Spleen (tissue), 11 donors: ENCODE results near the gene REXO1. TPM values are rescaled to one million over a fixed set of nuclear protein-coding genes. Genes with fewer than 3 reads are reported as not detected.

Experiments
- DNase-seq: peaks from one replicate; pipeline ENCODE4 v3.0.0-alpha.2; 2020
- H3K27ac ChIP-seq, 8 donors: fragments of 200-600 bp; sonication (generic) in 7 of 8; 1 replicate in 4 of 8; 2 replicates in 4 of 8; pipeline versions ENCODE4 v1.5.0 to v1.8.0; 2016 to 2021; ENCODE audit warnings: inconsistent platforms in 4 of 8, mild to moderate bottlenecking in 4 of 8, moderate library complexity in 1 of 8
- H3K27me3 ChIP-seq, 7 donors: fragments of 200-600 bp; sonication (generic) in 6 of 7; replicated peaks in 1 of 7; 1 replicate in 4 of 7; 2 replicates in 3 of 7; pipeline versions ENCODE4 v1.5.0 to v1.8.0; 2016 to 2021; ENCODE audit warnings: inconsistent platforms in 3 of 7, mild to moderate bottlenecking in 1 of 7
- H3K36me3 ChIP-seq, 6 donors: fragments of 200-600 bp; sonication (generic) in 5 of 6; 1 replicate in 4 of 6; 2 replicates in 2 of 6; pipeline versions ENCODE4 v1.5.0 to v1.8.0; 2016 to 2021; ENCODE audit warnings: inconsistent platforms in 2 of 6
- H3K4me1 ChIP-seq, 6 donors: fragments of 200-600 bp; sonication (generic) in 5 of 6; 1 replicate in 3 of 6; 2 replicates in 3 of 6; pipeline versions ENCODE4 v1.5.0 to v1.8.0; 2016 to 2021; ENCODE audit warnings: inconsistent platforms in 3 of 6
- H3K4me3 ChIP-seq, 8 donors: fragments of 200-600 bp; sonication (generic) in 7 of 8; 1 replicate in 4 of 8; 2 replicates in 4 of 8; pipeline versions ENCODE4 v1.5.0 to v1.8.0; 2016 to 2021; ENCODE audit warnings: inconsistent platforms in 4 of 8, mild to moderate bottlenecking in 4 of 8, moderate library complexity in 2 of 8
- H3K9me3 ChIP-seq, 8 donors: fragments of 200-600 bp; sonication (generic) in 7 of 8; 1 replicate in 4 of 8; 2 replicates in 4 of 8; pipeline versions ENCODE4 v1.5.0 to v1.8.0; 2016 to 2021; ENCODE audit warnings: inconsistent platforms in 4 of 8
- CTCF ChIP-seq, 11 experiments: fragments of 200-600 bp in 7 of 11; fragments of 450-650 bp in 4 of 11; sonication (generic) in 4 of 11; IDR thresholded peaks in 8 of 11; conservative IDR thresholded peaks in 3 of 11; 1 replicate in 7 of 11; 2 replicates in 4 of 11; pipeline versions ENCODE4 v1.4.0 to v1.8.0; 2016 to 2021; ENCODE audit warnings: antibody characterized with exemption in 11 of 11, inconsistent platforms in 4 of 11, mild to moderate bottlenecking in 1 of 11
- POLR2A ChIP-seq, 3 donors: fragments of 450-650 bp; IDR thresholded peaks; one replicate each; pipeline ENCODE4 v1.5.1; 2017; ENCODE audit warnings: antibody characterized with exemption in 3 of 3, mild to moderate bottlenecking in 1 of 3
- POLR2AphosphoS5 ChIP-seq, 3 donors: sonication (generic); formaldehyde crosslinking; IDR thresholded peaks; one replicate each; pipeline ENCODE4 v1.5.1; 2017; ENCODE audit warnings: antibody characterized with exemption in 3 of 3
- WGBS, 5 donors: extraction: QIAGEN DNeasy Blood & Tissue Kit in 3 of 5; methylation state at CpG; one replicate each; pipeline versions ENCODE4 v1.1.5 to v1.1.7; 2013 to 2018; 5-methylcytosine and 5-hydroxymethylcytosine counted together
- intact Hi-C: fragments of 100-400 bp; cut with DNase I; formaldehyde crosslinking; loops from one replicate; pipeline ENCODE4 v1.15.0; 2023; ENCODE audit warnings: low total_unique reads
- polyA plus RNA-seq, 3 donors: library from polyadenylated mRNA; stranded (reverse); fragments of 200-250 nt; gene quantifications; one replicate each; pipeline ENCODE4 v1.2.1, GENCODE V29; 2013
- total RNA-seq, 7 donors: library from RNA; depleted of rRNA in 3 of 7; stranded (reverse); fragments of >200 nt in 3 of 7; fragmentation: NEBNext Ultra II Directional in 4 of 7; extraction: Animal tissue kit (Norgen Biotek cat#: 25700) in 4 of 7; gene quantifications; one replicate each; pipeline versions ENCODE4 v1.1.0 to v1.2.1, GENCODE V29; 2016 to 2021
- donor health status: healthy with polysubstance abuse.
- donor health status: DM: no; HTN: no; CAD: no; lungs with moderate emphysema.
- donor health status: DM: no; HTN: no; CAD: no.
- donor health status: Bipolar disorder and iron deficiency.
- donor health status: healthy.
- donor health status: DM: no; HTN: no; CAD: no.
- donor health status: DM: yes; HTN: yes; CAD: no.

REXO1 gene
- total and polyA plus RNA-seq, 10 donors = 13.4 to 88.1 (median 50.6) TPM

GRCh38 chr19:1854039-1854541 is 5.8 kb upstream of the REXO1 start:
- H3K27ac ChIP-seq = peak overlapping the region in 5 of 8 donors; percentile 94 to 99 (median 97)
- intact Hi-C loops = no loop called here
- TF ChIP-seq POLR2AphosphoS5 (IDR thresholded peaks at IDR 0.05) = no peak
- H3K36me3 ChIP-seq = peaks cover 0 to 9% (median 6%) of the 10 kb centered on the region in 6 donors
- WGBS, 5 donors = 73 to 82% (median 76%) methylated on average over 6 to 16 of the region's 16 CpGs
- peak; percentile 81 for DNase-seq
- H3K27me3 ChIP-seq = no peaks in the 10 kb centered on the region
- peaks cover 56 to 98% (median 84%) of the 10 kb centered on the region in 6 donors for H3K4me1 ChIP-seq
- peak overlapping the region in 2 of 8 donors; percentile 7 to 82 for H3K4me3 ChIP-seq
- H3K9me3 ChIP-seq = no peaks in the 10 kb centered on the region

GRCh38 chr19:1853295-1854038 is 5.2 kb upstream of the REXO1 start:
- peak; percentile 95 for DNase-seq
- Histone ChIP-seq H3K36me3 (peaks cover 0 to 9% (median 6%) of the 10 kb centered on the region in 6 donors), H3K27ac (peak overlapping the region in 7 of 8 donors; percentile 22 to 99 (median 95)), H3K27me3 (no peaks in the 10 kb centered on the region), H3K9me3 (no peaks in the 10 kb centered on the region), H3K4me1 (peaks cover 53 to 97% (median 82%) of the 10 kb centered on the region in 6 donors), H3K4me3 (peak overlapping the region in 2 of 8 donors; percentile 7 to 31)
- intact Hi-C loops = no loop called here
- TF ChIP-seq POLR2AphosphoS5 (IDR thresholded peaks at IDR 0.05) (peak; percentile 57 to 84 (median 65)), POLR2A (IDR thresholded peaks at IDR 0.05) (no peak), CTCF (IDR thresholded peaks at IDR 0.05 in 8 of 11, conservative IDR thresholded peaks at IDR 0.05 in 3 of 11) (peak; percentile 82 to 99 (median 96))
- 24 to 32% (median 30%) methylated on average over 14 to 27 of the region's 27 CpGs for WGBS, 5 donors

DNA sequence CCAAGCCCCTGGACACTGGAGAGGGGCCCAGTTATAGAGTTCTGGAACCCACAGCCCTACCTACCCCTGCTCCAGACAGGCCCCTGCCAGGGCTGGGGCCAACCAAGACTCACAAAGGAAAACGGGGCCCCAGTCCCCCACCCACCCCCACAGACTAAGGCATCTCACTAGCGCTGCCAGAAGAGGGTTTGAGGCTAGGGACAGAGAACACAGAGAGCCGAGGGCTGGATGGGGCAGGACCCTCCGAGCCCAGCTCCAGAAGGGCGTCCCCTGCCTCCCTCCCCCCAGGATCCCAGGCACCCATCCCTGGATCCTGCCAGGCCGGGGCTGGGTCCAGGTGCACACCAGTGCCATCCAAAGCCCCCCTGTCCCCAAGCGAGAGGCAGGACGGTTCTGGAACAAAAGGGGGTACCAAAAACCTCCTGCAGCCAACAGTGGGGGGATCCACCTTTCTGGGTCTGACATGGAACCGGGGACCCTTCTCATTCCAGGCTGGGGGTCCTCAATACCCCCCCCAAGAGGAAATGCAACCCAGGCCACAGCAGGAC is 4.4 kb upstream of the REXO1 start:
- H3K4me3 ChIP-seq = no peak overlapping the region
- H3K27me3 ChIP-seq = no peaks in the 10 kb centered on the region
- WGBS, 5 donors = 54 to 70% (median 61%) methylated on average over 8 to 9 of the region's 9 CpGs
- no peaks in the 10 kb centered on the region for H3K9me3 ChIP-seq
- H3K27ac ChIP-seq = peak overlapping the region in 3 of 8 donors; percentile 95 to 99 (median 97)
- no peak for TF ChIP-seq POLR2A (IDR thresholded peaks at IDR 0.05)
- TF ChIP-seq POLR2AphosphoS5 (IDR thresholded peaks at IDR 0.05) = no peak
- TF ChIP-seq CTCF (IDR thresholded peaks at IDR 0.05 in 8 of 11, conservative IDR thresholded peaks at IDR 0.05 in 3 of 11) = no peak
- H3K4me1 ChIP-seq = peaks cover 46 to 92% (median 75%) of the 10 kb centered on the region in 6 donors
- peak; percentile 80 for DNase-seq
- peaks cover 0 to 9% (median 6%) of the 10 kb centered on the region in 6 donors for H3K36me3 ChIP-seq
- intact Hi-C loops = no loop called here

GRCh38 chr19:1851654-1852580 is 3.6 kb upstream of the REXO1 start:
- peak in 1 of 3 donors; percentile 24 for TF ChIP-seq POLR2AphosphoS5 (IDR thresholded peaks at IDR 0.05)
- no peak for TF ChIP-seq POLR2A (IDR thresholded peaks at IDR 0.05)
- no peak for TF ChIP-seq CTCF (IDR thresholded peaks at IDR 0.05 in 8 of 11, conservative IDR thresholded peaks at IDR 0.05 in 3 of 11)
- intact Hi-C loops = no loop called here
- DNase-seq = peak; percentile 89
- Histone ChIP-seq H3K4me1 (peaks cover 53 to 92% (median 75%) of the 10 kb centered on the region in 6 donors), H3K9me3 (no peaks in the 10 kb centered on the region), H3K27ac (peak overlapping the region in 4 of 8 donors; percentile 31 to 99 (median 96)), H3K27me3 (no peaks in the 10 kb centered on the region), H3K36me3 (peaks cover 0 to 9% (median 6%) of the 10 kb centered on the region in 6 donors), H3K4me3 (peak overlapping the region in 3 of 8 donors; percentile 2 to 36 (median 14))
- 16 to 28% (median 22%) methylated on average over 39 to 66 of the region's 66 CpGs for WGBS, 5 donors
